Uterus (tissue), 2 donors: ENCODE results near the gene UBAP1.

Experiments used
- CTCF ChIP-seq, 4 experiments: fragments of 200-600 bp in 2 of 4; fragments of 450-650 bp in 2 of 4; sonication (generic) in 2 of 4; IDR thresholded peaks; one replicate each; pipeline ENCODE4 v1.5.1; 2016 to 2019; ENCODE audit warnings: antibody characterized with exemption in 4 of 4, mild to moderate bottlenecking in 2 of 4, moderate library complexity in 1 of 4
- POLR2A ChIP-seq, 2 donors: fragments of 450-650 bp; IDR thresholded peaks; one replicate each; pipeline ENCODE4 v1.6.1; 2016; ENCODE audit warnings: antibody characterized with exemption in 2 of 2, mild to moderate bottlenecking in 1 of 2, moderate library complexity in 1 of 2

DNA sequence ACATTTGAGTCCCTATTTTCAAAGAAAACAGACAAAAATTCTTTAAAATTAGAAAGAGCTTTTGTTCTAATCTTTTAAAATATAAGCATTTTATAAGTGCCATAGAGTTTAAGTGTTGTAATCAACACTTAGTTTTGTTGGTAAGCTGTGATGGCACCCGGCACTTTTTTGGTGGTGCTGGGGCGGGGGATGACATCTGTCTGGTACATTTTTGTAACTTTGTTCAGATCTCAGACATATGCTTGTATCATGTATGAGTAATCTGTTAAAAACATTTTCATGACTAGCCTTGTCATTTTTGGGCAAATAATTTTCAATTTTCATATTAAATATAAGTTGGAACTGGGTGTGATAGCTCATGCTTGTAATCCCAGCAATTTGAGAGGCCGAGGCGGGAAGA is 51.7 kb downstream of the UBAP1 start:
- TF ChIP-seq CTCF (IDR thresholded peaks at IDR 0.05) (no peak), POLR2A (IDR thresholded peaks at IDR 0.05) (no peak)
